H1 (cell line): ENCODE measurements around the gene HSPA1A. TPM values are rescaled to one million over a fixed set of nuclear protein-coding genes. Genes with fewer than 3 reads are reported as not detected.
A peak's percentile ranks its signal among the peaks of the same experiment; 100 is the strongest.

ENCODE experiments used
- CTCF ChIA-PET: fragments of 300-600 bp; sonication (Branson Sonifier 250); formaldehyde crosslinking; loops from one replicate; lab custom pipeline; 2021; ENCODE audit not compliant: partially characterized antibody; lab: Charles Lee
- POLR2A ChIA-PET: fragments of 300-600 bp; sonication (Branson Sonifier 250); formaldehyde crosslinking; loops from one replicate; lab custom pipeline; 2021; ENCODE audit warnings: inconsistent platforms; ENCODE audit not compliant: partially characterized antibody; lab: Charles Lee
- DNase-seq, 2 experiments: peaks; one replicate each; pipeline versions ENCODE4 v3.0.0 to v3.0.0-alpha.2; 2010 to 2022; ENCODE audit warnings: low spot score in 2 of 2, low read depth in 1 of 2, mixed read lengths in 1 of 2
- FAIRE-seq: peaks from 2 replicates; lab custom pipeline; 2011; peaks lifted over from hg19 to GRCh38; lab: Jason Lieb, UNC
- H2AFZ ChIP-seq: 2 replicates; pipeline ENCODE4 v1.8.1; 2012; ENCODE audit warnings: low read length, inconsistent platforms
- H2AK5ac ChIP-seq: 2 replicates; pipeline ENCODE4 v1.6.1; 2013; ENCODE audit warnings: low read depth, low read length
- H2BK120ac ChIP-seq: replicated peaks from 2 replicates; pipeline ENCODE3; 2013; ENCODE audit warnings: low read depth, low read length, inconsistent platforms
- H2BK12ac ChIP-seq: 2 replicates; pipeline ENCODE4 v1.6.1; 2013; ENCODE audit warnings: low read depth, low read length
- H2BK15ac ChIP-seq: 2 replicates; pipeline ENCODE4 v1.6.1; 2013; ENCODE audit warnings: low read length
- H2BK20ac ChIP-seq: 2 replicates; pipeline ENCODE4 v1.6.1; 2013; ENCODE audit warnings: low read length
- H2BK5ac ChIP-seq: 2 replicates; pipeline ENCODE4 v1.6.1; 2013; ENCODE audit warnings: low read depth, low read length
- H3K14ac ChIP-seq: 2 replicates; pipeline ENCODE4 v1.6.1; 2013; ENCODE audit warnings: inconsistent platforms; ENCODE audit not compliant: insufficient read length
- H3K18ac ChIP-seq: 2 replicates; pipeline ENCODE4 v1.6.1; 2013; ENCODE audit warnings: low read length; ENCODE audit errors: extremely low read depth
- H3K23ac ChIP-seq: 2 replicates; pipeline ENCODE4 v1.6.1; 2013; ENCODE audit warnings: inconsistent platforms; ENCODE audit not compliant: insufficient read length
- H3K23me2 ChIP-seq: 2 replicates; pipeline ENCODE4 v1.6.1; 2013; ENCODE audit warnings: low read depth, low read length
- H3K27ac ChIP-seq: 2 replicates; pipeline ENCODE4 v1.6.1; 2011; ENCODE audit warnings: low read depth, low read length, inconsistent platforms
- H3K27me3 ChIP-seq, 4 experiments: replicated peaks in 1 of 4; 1 replicate in 1 of 4; 2 replicates in 3 of 4; pipeline versions ENCODE4 v1.6.1 to v1.8.1; 2011 to 2013; ENCODE audit warnings: low read length in 3 of 4, mild to moderate bottlenecking in 3 of 4, inconsistent platforms in 2 of 4, mixed read lengths in 2 of 4, moderate library complexity in 1 of 4; ENCODE audit not compliant: control insufficient read depth in 3 of 4, insufficient read depth in 3 of 4; ENCODE audit errors: extremely low read depth in 1 of 4
- H3K36me3 ChIP-seq, 4 experiments: 2 replicates each; pipeline versions ENCODE4 v1.6.1 to v1.8.1; 2011 to 2013; ENCODE audit warnings: mild to moderate bottlenecking in 4 of 4, low read length in 3 of 4, moderate library complexity in 2 of 4, control low read depth in 1 of 4, inconsistent platforms in 1 of 4; ENCODE audit not compliant: insufficient read depth in 4 of 4, control insufficient read depth in 2 of 4
- H3K4ac ChIP-seq: replicated peaks from 2 replicates; pipeline ENCODE3; 2013; ENCODE audit warnings: low read length, low read depth, mixed read lengths, inconsistent platforms; ENCODE audit not compliant: insufficient read length
- H3K4me1 ChIP-seq, 4 experiments: replicated peaks in 1 of 4; 1 replicate in 1 of 4; 2 replicates in 3 of 4; pipeline versions ENCODE4 v1.6.1 to v1.8.1; 2011 to 2013; ENCODE audit warnings: low read length in 3 of 4, inconsistent platforms in 2 of 4, mixed read lengths in 1 of 4; ENCODE audit not compliant: insufficient read depth in 4 of 4, control insufficient read depth in 3 of 4
- H3K4me2 ChIP-seq, 2 experiments: 2 replicates each; pipeline versions ENCODE4 v1.6.1 to v1.8.1; 2011 to 2013; ENCODE audit warnings: low read depth in 2 of 2, low read length in 2 of 2, control low read depth in 1 of 2, inconsistent platforms in 1 of 2, mild to moderate bottlenecking in 1 of 2; ENCODE audit not compliant: insufficient read depth in 1 of 2
- H3K4me3 ChIP-seq, 4 experiments: fragments of 200-600, 300-600 bp in 1 of 4; sonication (generic), shearing (Covaris generic), sonication (Bioruptor Twin) in 1 of 4; 2 replicates each; pipeline versions ENCODE4 v1.5.1 to v1.8.1; 2011 to 2016; ENCODE audit warnings: low read length in 4 of 4, low read depth in 3 of 4, control low read depth in 2 of 4, inconsistent platforms in 2 of 4, mild to moderate bottlenecking in 2 of 4, mixed read lengths in 1 of 4, moderate library complexity in 1 of 4; ENCODE audit not compliant: insufficient read depth in 2 of 4; ENCODE audit errors: extremely low read depth in 1 of 4
- H3K56ac ChIP-seq: replicated peaks from 2 replicates; pipeline ENCODE3; 2013; ENCODE audit warnings: low read depth, mild to moderate bottlenecking, mixed read lengths, low read length, inconsistent platforms; ENCODE audit not compliant: insufficient read length
- H3K79me1 ChIP-seq: 2 replicates; pipeline ENCODE4 v1.6.1; 2013; ENCODE audit warnings: low read depth, low read length, control low read depth
- H3K79me2 ChIP-seq, 2 experiments: 2 replicates each; pipeline versions ENCODE4 v1.6.1 to v1.8.1; 2012 to 2013; ENCODE audit warnings: low read length in 2 of 2, mild to moderate bottlenecking in 2 of 2, inconsistent platforms in 1 of 2; ENCODE audit not compliant: insufficient read depth in 2 of 2, control insufficient read depth in 1 of 2
- H3K9ac ChIP-seq, 4 experiments: replicated peaks in 1 of 4; 1 replicate in 1 of 4; 2 replicates in 3 of 4; pipeline versions ENCODE4 v1.6.1 to v1.8.1; 2011 to 2013; ENCODE audit warnings: low read depth in 3 of 4, low read length in 3 of 4, control low read depth in 2 of 4, mild to moderate bottlenecking in 2 of 4, moderate library complexity in 2 of 4, inconsistent platforms in 1 of 4; ENCODE audit errors: extremely low read depth in 1 of 4
- H3K9me3 ChIP-seq, 2 experiments: 2 replicates each; pipeline versions ENCODE4 v1.6.1 to v1.8.1; 2012 to 2013; ENCODE audit warnings: mild to moderate bottlenecking in 2 of 2, moderate library complexity in 2 of 2, control low read depth in 1 of 2, inconsistent platforms in 1 of 2, low read depth in 1 of 2, low read length in 1 of 2, mixed read lengths in 1 of 2; ENCODE audit not compliant: insufficient read depth in 2 of 2
- H4K20me1 ChIP-seq, 2 experiments: replicated peaks in 1 of 2; 2 replicates each; pipeline versions ENCODE3 to v1.8.1; 2011 to 2013; ENCODE audit warnings: inconsistent platforms in 2 of 2, low read length in 2 of 2, mild to moderate bottlenecking in 1 of 2; ENCODE audit not compliant: insufficient read depth in 2 of 2, control insufficient read depth in 1 of 2
- H4K5ac ChIP-seq: 2 replicates; pipeline ENCODE4 v1.6.1; 2013; ENCODE audit warnings: low read length, low read depth, mixed read lengths, inconsistent platforms; ENCODE audit not compliant: insufficient read length
- H4K8ac ChIP-seq: 2 replicates; pipeline ENCODE4 v1.8.0; 2013; ENCODE audit warnings: mild to moderate bottlenecking, moderate library complexity, low read length, inconsistent platforms; ENCODE audit not compliant: insufficient read depth; ENCODE audit errors: extremely low read depth
- H4K91ac ChIP-seq: replicated peaks from 2 replicates; pipeline ENCODE3; 2013; ENCODE audit warnings: low read length, mixed read lengths, inconsistent platforms; ENCODE audit not compliant: insufficient read length
- BCL11A ChIP-seq, 2 experiments: IDR thresholded peaks; one replicate each; pipeline ENCODE4 v1.6.1; 2011; ENCODE audit warnings: low read depth in 2 of 2, low read length in 2 of 2, mild to moderate bottlenecking in 2 of 2
- BRCA1 ChIP-seq: IDR thresholded peaks from 2 replicates; pipeline ENCODE4 v1.6.1; 2012; ENCODE audit warnings: low read depth, low read length, improper control_type of control experiment
- CTBP2 ChIP-seq: IDR thresholded peaks from 2 replicates; pipeline ENCODE4 v1.7.0; 2011; ENCODE audit warnings: borderline replicate concordance, mild to moderate bottlenecking, moderate library complexity, mixed read lengths, low read length; ENCODE audit not compliant: insufficient read depth, insufficient read length
- KDM1A ChIP-seq: fragments of 200-600, 300-600 bp; sonication (generic); IDR thresholded peaks from 2 replicates; pipeline ENCODE4 v1.7.1; 2016; ENCODE audit warnings: mild to moderate bottlenecking, low read length, borderline replicate concordance
- RAD21 ChIP-seq, 2 experiments: IDR thresholded peaks in 1 of 2; conservative IDR thresholded peaks in 1 of 2; 2 replicates each; pipeline ENCODE4 v1.6.1; 2011; ENCODE audit warnings: low read depth in 2 of 2, low read length in 2 of 2, improper control_type of control experiment in 1 of 2, inconsistent platforms in 1 of 2, mild to moderate bottlenecking in 1 of 2, moderate library complexity in 1 of 2
- RBBP5 ChIP-seq: IDR thresholded peaks from 2 replicates; pipeline ENCODE4 v1.7.1; 2012; ENCODE audit warnings: low read depth, mild to moderate bottlenecking, inconsistent platforms, low read length, moderate library complexity, borderline replicate concordance
- RXRA ChIP-seq: IDR thresholded peaks from 2 replicates; pipeline ENCODE4 v1.6.1; 2011; ENCODE audit warnings: low read depth, mild to moderate bottlenecking, low read length, moderate library complexity; ENCODE audit not compliant: insufficient read depth
- SP2 ChIP-seq: IDR thresholded peaks from 2 replicates; pipeline ENCODE4 v1.6.1; 2012; ENCODE audit warnings: mild to moderate bottlenecking, low read length, inconsistent platforms
- TAF7 ChIP-seq: optimal IDR thresholded peaks from 2 replicates; pipeline ENCODE3; 2011; ENCODE audit warnings: low read depth, mild to moderate bottlenecking, inconsistent platforms, low read length, moderate library complexity, borderline replicate concordance
- TBP ChIP-seq: IDR thresholded peaks from 2 replicates; pipeline ENCODE4 v1.6.1; 2011; ENCODE audit warnings: low read depth, low read length, improper control_type of control experiment
- WGBS, 2 experiments: shearing (Covaris generic) in 1 of 2; methylation state at CpG; one replicate each; pipeline versions ENCODE4 v1.1.6 to v1.1.7; 2013 to 2015; ENCODE audit warnings: low lambda C conversion rate in 2 of 2, mixed read lengths in 2 of 2, inconsistent platforms in 1 of 2, low coverage in 1 of 2, missing lambda C conversion rate in 1 of 2; ENCODE audit not compliant: insufficient replicate concordance in 2 of 2, insufficient coverage in 1 of 2, insufficient read length in 1 of 2; ENCODE audit errors: extremely low coverage in 1 of 2, missing lambda C conversion rate in 1 of 2; 5-methylcytosine and 5-hydroxymethylcytosine counted together
- polyA plus RNA-seq, 7 experiments: library from polyadenylated mRNA; depleted of rRNA in 3 of 7; stranded (reverse) in 5 of 7; unstranded in 2 of 7; fragments of >200 nt in 5 of 7; fragments of 200-250 nt in 2 of 7; gene quantifications; 1 replicate in 5 of 7; 2 replicates in 1 of 7; 4 replicates in 1 of 7; pipeline versions ENCODE4 v1.2.1 to v1.2.3, GENCODE V29; 2011 to 2013; ENCODE audit warnings: missing spikeins in 2 of 7, mixed read lengths in 2 of 7
- total RNA-seq: library from RNA; stranded (reverse); fragmentation: NEBNext Ultra II Directional; extraction: Animal tissue kit (Norgen Biotek cat#: 25700); gene quantifications from 2 replicates; pipeline ENCODE4 v1.2.1, GENCODE V29; 2021

Gene HSPA1A
- total and polyA plus RNA-seq, 2 of the 8 experiments (the other 6 are each of a cell fraction or from before 2014, with no cell fraction given) = 40.7 to 54.0 TPM

DNA sequence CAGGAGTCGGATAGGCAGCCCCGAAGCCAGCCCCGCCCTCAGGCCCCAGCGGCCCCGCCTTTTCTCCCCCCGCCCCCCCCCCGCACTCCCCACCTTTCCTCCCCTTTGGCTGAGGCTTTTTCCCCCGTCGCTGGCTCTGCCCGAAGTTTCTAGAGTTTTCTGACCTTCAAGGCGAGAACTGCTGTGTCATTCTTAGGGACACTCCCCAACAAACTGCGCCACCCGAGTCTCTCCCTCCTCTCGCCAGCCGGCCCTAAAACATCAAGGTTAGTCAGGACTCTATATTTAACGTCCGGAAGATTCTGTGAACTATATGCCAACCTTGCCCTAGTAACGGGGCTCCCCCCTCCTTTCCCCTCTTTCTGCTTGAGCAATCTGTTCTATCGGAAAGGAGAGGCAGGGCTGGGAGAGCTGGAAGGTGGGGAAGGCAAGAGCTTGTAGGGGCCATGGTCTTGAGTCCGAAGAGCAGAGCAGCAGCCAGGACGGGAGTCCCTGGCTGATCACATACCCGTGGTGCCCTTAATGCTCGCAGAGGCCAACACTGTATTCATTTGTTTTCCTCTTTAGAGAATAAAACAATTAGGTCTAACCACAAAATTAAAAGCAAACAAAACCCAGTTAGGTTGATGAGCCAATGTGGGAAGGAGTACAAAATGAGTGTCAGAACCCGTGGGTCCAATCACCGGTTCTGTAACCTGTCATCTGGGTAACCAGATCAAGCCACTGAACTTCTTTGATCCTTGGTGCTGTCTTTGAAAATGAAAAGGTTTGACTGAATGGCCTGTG, 6.9 kb downstream of the HSPA1A start:
- DNase-seq (peak in 1 of 2 experiments; percentile 74), FAIRE-seq (no peak)
- no peaks in the 10 kb centered on the region; a peak in 1 of 7 replicates for H3K27me3 ChIP-seq
- H3K9me3 ChIP-seq = no peaks in the 10 kb centered on the region
- 0 out of 2 replicates have a peak overlapping the region, but pooled peaks have one; percentile 9 for H2BK15ac ChIP-seq
- WGBS, 2 experiments = 10% methylated on average over 15 of the region's 25 CpGs; no CpG with 5 or more reads in 1 of the 2 experiments
- ChIA-PET POLR2A (interaction anchor here (0.6 to 10.9 kb wide), 23 partner anchors 8 to 380 kb away, joined by 3 to 136 read pairs (median 5); partner anchors contain the start of genes BAG6, DDX39B, EHMT2 and GPANK1), CTCF (interaction anchor here (0.6 to 3.4 kb wide), 8 partner anchors 8 to 225 kb away, joined by 3 to 13 read pairs (median 5); partner anchors contain the start of genes C6orf47, LSM2 and VARS1)
- no peak overlapping the region for H3K4ac ChIP-seq
- no peak overlapping the region for H2BK120ac ChIP-seq
- H2BK12ac ChIP-seq = 0 out of 2 replicates have a peak overlapping the region, but pooled peaks have one; percentile 68
- H4K5ac ChIP-seq = peak overlapping the region; percentile 10
- H3K23ac ChIP-seq = no peak overlapping the region
- 0 out of 2 replicates have a peak overlapping the region, but pooled peaks have one; percentile 48 for H2AK5ac ChIP-seq
- peak overlapping the region; percentile 76; the same call in 1 of the 2 replicates for H3K18ac ChIP-seq
- peak overlapping the region; percentile 36 for H4K91ac ChIP-seq
- H3K4me3 ChIP-seq = peak overlapping the region; percentile 66 to 87 (median 78)
- no peaks in the 10 kb centered on the region for H4K20me1 ChIP-seq
- no peak overlapping the region for H3K14ac ChIP-seq
- H3K4me1 ChIP-seq = peaks cover 5 to 16% (median 9%) of the 10 kb centered on the region in 4 experiments; a peak in 6 of 7 replicates
- no peak overlapping the region; the same call in 1 of the 2 replicates for H4K8ac ChIP-seq
- no peaks in the 10 kb centered on the region for H3K36me3 ChIP-seq
- peaks cover 13% of the 10 kb centered on the region for H3K23me2 ChIP-seq
- peak overlapping the region; percentile 65 for H3K56ac ChIP-seq
- peak overlapping the region in 3 of 4 experiments; percentile 69 to 83 (median 70); a peak in 6 of 7 replicates for H3K9ac ChIP-seq
- H2AFZ ChIP-seq = no peak overlapping the region
- peak overlapping the region; percentile 90 for H2BK5ac ChIP-seq
- peaks cover 0 to 5% of the 10 kb centered on the region in 2 experiments; a peak in 1 of 4 replicates for H3K79me2 ChIP-seq
- H3K27ac ChIP-seq = peak overlapping the region; percentile 52; the same call in 1 of the 2 replicates
- H2BK20ac ChIP-seq = no peak overlapping the region
- peak overlapping the region; percentile 80 for H3K4me2 ChIP-seq
- peaks cover 2% of the 10 kb centered on the region; the same call in 1 of the 2 replicates for H3K79me1 ChIP-seq
- TF ChIP-seq RBBP5 = peak; percentile 31; the same call in 1 of the 2 replicates
- TF ChIP-seq BRCA1 = no peak
- TF ChIP-seq BCL11A (IDR thresholded peaks at IDR 0.05; ENCODE audit: low read depth in 2 of 2, low read length in 2 of 2) = no peak
- peak; percentile 56; the same call in 1 of the 2 replicates for TF ChIP-seq TBP
- TF ChIP-seq CTBP2 = no peak
- peak; percentile 77 for TF ChIP-seq TAF7
- no peak for TF ChIP-seq SP2
- no peak for TF ChIP-seq RAD21 (IDR thresholded peaks at IDR 0.05 in 1 of 2, conservative IDR thresholded peaks at IDR 0.05 in 1 of 2; ENCODE audit: low read depth in 2 of 2, low read length in 2 of 2)
- no peak for TF ChIP-seq RXRA
- TF ChIP-seq KDM1A = no peak
